ENCODE measurements around the gene ZBED5. TPM values are rescaled to one million over a fixed set of nuclear protein-coding genes. Genes with fewer than 3 reads are reported as not detected.

ZBED5 gene
- total and polyA plus RNA-seq, 4 donors, result 5.4 to 10.7 (median 10.1) TPM

GRCh38 chr11:10878408-10879214, 20.8 kb upstream of the ZBED5 start:
- no peaks in the 10 kb centered on the region for H3K9me3 ChIP-seq (ENCODE audit: control insufficient read depth in 4 of 4, low read length in 3 of 4)
- DNase-seq (ENCODE audit: low spot score), result no peak
- peaks cover 0 to 3% (median 0%) of the 10 kb centered on the region in 4 donors for H3K36me3 ChIP-seq (ENCODE audit: control insufficient read depth in 4 of 4, insufficient read depth in 3 of 4, low read depth in 1 of 4, low read length in 3 of 4)
- TF ChIP-seq RAD21 (IDR thresholded peaks at IDR 0.05) (peak; percentile 53 to 66), NR2F2 (IDR thresholded peaks at IDR 0.05) (no peak), CTCF (IDR thresholded peaks at IDR 0.05; ENCODE audit: low read depth, low read length, missing input control) (peak; percentile 39)
- H3K4me1 ChIP-seq (ENCODE audit: control insufficient read depth in 4 of 4, insufficient read depth in 4 of 4, low read length in 3 of 4), result peaks cover 0 to 2% (median 0%) of the 10 kb centered on the region in 4 donors
- no peak overlapping the region for H3K4me3 ChIP-seq (ENCODE audit: low read depth in 1 of 3, low read length in 3 of 3)
- no peaks in the 10 kb centered on the region for H3K27me3 ChIP-seq (ENCODE audit: control insufficient read depth in 4 of 4, insufficient read depth in 4 of 4, low read length in 3 of 4)
- H3K9ac ChIP-seq (ENCODE audit: low read depth in 1 of 2, low read length in 2 of 2), result no peak overlapping the region
- 95% methylated on average over 7 of the region's 7 CpGs for whole genome bisulfite sequencing
- H3K27ac ChIP-seq (ENCODE audit: low read depth in 1 of 2, low read length in 2 of 2), result no peak overlapping the region

GRCh38 chr11:10876158-10876557, 18.3 kb upstream of the ZBED5 start:
- Histone ChIP-seq H3K9me3 (ENCODE audit: control insufficient read depth in 4 of 4, low read length in 3 of 4) (peaks cover 0 to 1% (median 0%) of the 10 kb centered on the region in 4 donors), H3K36me3 (ENCODE audit: control insufficient read depth in 4 of 4, insufficient read depth in 3 of 4, low read depth in 1 of 4, low read length in 3 of 4) (peaks cover 0 to 3% (median 0%) of the 10 kb centered on the region in 4 donors), H3K4me3 (ENCODE audit: low read depth in 1 of 3, low read length in 3 of 3) (no peak overlapping the region), H3K4me1 (ENCODE audit: control insufficient read depth in 4 of 4, insufficient read depth in 4 of 4, low read length in 3 of 4) (peaks cover 0 to 2% (median 0%) of the 10 kb centered on the region in 4 donors), H3K27me3 (ENCODE audit: control insufficient read depth in 4 of 4, insufficient read depth in 4 of 4, low read length in 3 of 4) (no peaks in the 10 kb centered on the region), H3K27ac (ENCODE audit: low read depth in 1 of 2, low read length in 2 of 2) (no peak overlapping the region), H3K9ac (ENCODE audit: low read depth in 1 of 2, low read length in 2 of 2) (no peak overlapping the region)
- DNase-seq (ENCODE audit: low spot score), result no peak
- TF ChIP-seq SP1 (IDR thresholded peaks at IDR 0.05), result no peak
- TF ChIP-seq ATF3 (IDR thresholded peaks at IDR 0.05), result no peak

- DNase-seq (ENCODE audit: low spot score), result no peak
- whole genome bisulfite sequencing, result 92% methylated on average over 2 of the region's 2 CpGs
- no peak overlapping the region for H3K27ac ChIP-seq (ENCODE audit: low read depth in 1 of 2, low read length in 2 of 2)
- peaks cover 0 to 2% (median 0%) of the 10 kb centered on the region in 4 donors for H3K4me1 ChIP-seq (ENCODE audit: control insufficient read depth in 4 of 4, insufficient read depth in 4 of 4, low read length in 3 of 4)
- peaks cover 0 to 1% (median 0%) of the 10 kb centered on the region in 4 donors for H3K9me3 ChIP-seq (ENCODE audit: control insufficient read depth in 4 of 4, low read length in 3 of 4)
- peaks cover 0 to 3% (median 0%) of the 10 kb centered on the region in 4 donors for H3K36me3 ChIP-seq (ENCODE audit: control insufficient read depth in 4 of 4, insufficient read depth in 3 of 4, low read depth in 1 of 4, low read length in 3 of 4)
- H3K4me3 ChIP-seq (ENCODE audit: low read depth in 1 of 3, low read length in 3 of 3), result no peak overlapping the region
- H3K9ac ChIP-seq (ENCODE audit: low read depth in 1 of 2, low read length in 2 of 2), result no peak overlapping the region
- H3K27me3 ChIP-seq (ENCODE audit: control insufficient read depth in 4 of 4, insufficient read depth in 4 of 4, low read length in 3 of 4), result no peaks in the 10 kb centered on the region
- TF ChIP-seq HNF4A (conservative IDR thresholded peaks at IDR 0.05) (no peak), REST (IDR thresholded peaks at IDR 0.05) (no peak), GABPA (IDR thresholded peaks at IDR 0.05 in 1 of 2, conservative IDR thresholded peaks at IDR 0.05 in 1 of 2) (no peak), ZBTB33 (IDR thresholded peaks at IDR 0.05) (no peak), FOXA1 (IDR thresholded peaks at IDR 0.05) (no peak), RAD21 (IDR thresholded peaks at IDR 0.05) (no peak), MAX (IDR thresholded peaks at IDR 0.05) (no peak), YY1 (IDR thresholded peaks at IDR 0.05) (no peak), ATF3 (IDR thresholded peaks at IDR 0.05) (no peak), FOXA2 (IDR thresholded peaks at IDR 0.05) (no peak), RXRA (IDR thresholded peaks at IDR 0.05) (no peak), JUND (IDR thresholded peaks at IDR 0.05) (no peak), EGR1 (IDR thresholded peaks at IDR 0.05; ENCODE audit: low read depth in 2 of 2) (no peak), TAF1 (conservative IDR thresholded peaks at IDR 0.05) (no peak)
These were observed 17.7 kb upstream of the ZBED5 start for GRCh38 chr11:10875430-10876021.
